GM12875 (cell line): ENCODE results near the gene IGFBP1.

Experiments
- H3K4me3 ChIP-seq: one replicate; pipeline ENCODE4 v1.5.1; 2011; ENCODE audit warnings: low read depth, low read length, control low read depth
- CTCF ChIP-seq: IDR thresholded peaks from 2 replicates; pipeline ENCODE4 v1.5.1; 2011; ENCODE audit warnings: low read depth, mild to moderate bottlenecking, control low read depth, inconsistent platforms, low read length, moderate library complexity, borderline replicate concordance; ENCODE audit not compliant: insufficient read depth

IGFBP1 gene

DNA sequence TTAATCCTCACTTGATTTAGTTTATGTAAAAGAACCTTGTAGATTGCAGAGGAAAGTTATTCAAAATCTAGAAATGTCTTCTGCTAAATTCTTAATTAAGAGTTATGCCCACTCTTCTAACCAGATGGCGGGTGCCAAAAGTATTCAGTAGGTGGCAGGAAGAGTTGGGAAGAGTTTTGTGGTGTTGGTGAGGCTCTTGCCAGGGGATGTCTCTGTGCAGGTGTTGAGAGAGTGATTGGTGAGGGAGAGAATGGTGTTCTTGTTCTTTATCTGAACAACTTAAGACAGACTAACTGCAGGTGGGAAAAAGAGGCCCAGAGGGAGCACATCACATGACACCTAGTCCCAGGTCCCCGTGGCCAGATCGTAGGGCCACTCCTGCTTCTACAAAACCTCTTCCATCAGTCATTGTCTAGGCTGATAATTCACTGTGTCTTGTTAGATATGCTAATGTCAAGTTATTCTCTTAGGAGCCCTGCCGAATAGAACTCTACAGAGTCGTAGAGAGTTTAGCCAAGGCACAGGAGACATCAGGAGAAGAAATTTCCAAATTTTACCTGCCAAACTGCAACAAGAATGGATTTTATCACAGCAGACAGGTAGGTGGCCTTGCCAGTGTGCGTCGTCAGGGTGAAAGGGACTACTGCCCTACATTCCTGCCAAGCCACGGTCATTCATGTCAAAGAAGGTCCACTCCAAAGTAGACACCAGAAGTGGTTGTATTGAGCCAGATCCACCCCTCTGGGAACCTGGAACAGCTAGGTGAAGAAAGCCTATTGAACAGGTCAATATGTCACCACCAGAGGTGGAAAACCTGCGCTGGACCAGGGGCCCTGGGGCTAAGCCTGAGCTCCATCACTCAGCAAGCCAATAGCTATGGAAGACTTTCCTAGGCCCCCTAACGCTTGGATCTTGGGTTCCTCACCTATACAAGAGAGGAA, 3.4 kb downstream of the IGFBP1 start:
- TF ChIP-seq CTCF: no peak
- no peak overlapping the region for H3K4me3 ChIP-seq

DNA sequence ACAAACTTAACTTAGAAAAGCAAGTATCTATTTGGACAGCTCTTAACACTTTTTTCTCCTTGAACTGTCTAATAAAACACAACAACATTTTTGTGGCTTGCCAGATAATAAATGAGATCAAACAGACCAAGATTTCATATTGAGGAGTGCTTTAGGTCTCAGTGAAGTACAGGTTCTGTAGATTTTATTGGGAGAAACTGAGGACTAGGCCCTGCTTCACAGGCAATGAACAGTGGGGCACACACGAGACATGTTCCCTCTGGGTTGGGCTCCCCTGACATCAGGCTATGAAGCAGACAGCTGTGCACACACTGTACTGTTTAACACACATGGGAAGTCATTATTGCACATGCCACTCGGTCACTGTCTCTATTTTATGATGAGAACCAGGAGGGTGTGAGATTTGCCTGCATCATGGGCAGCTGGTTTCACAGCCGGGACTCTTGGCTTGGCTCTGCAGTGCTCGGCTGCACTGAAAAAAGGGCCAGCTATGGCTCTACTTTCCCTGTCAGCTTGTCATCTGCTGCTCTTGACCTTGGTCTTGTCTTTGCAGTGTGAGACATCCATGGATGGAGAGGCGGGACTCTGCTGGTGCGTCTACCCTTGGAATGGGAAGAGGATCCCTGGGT, 4.2 kb downstream of the IGFBP1 start:
- H3K4me3 ChIP-seq: no peak overlapping the region
- TF ChIP-seq CTCF: no peak

DNA sequence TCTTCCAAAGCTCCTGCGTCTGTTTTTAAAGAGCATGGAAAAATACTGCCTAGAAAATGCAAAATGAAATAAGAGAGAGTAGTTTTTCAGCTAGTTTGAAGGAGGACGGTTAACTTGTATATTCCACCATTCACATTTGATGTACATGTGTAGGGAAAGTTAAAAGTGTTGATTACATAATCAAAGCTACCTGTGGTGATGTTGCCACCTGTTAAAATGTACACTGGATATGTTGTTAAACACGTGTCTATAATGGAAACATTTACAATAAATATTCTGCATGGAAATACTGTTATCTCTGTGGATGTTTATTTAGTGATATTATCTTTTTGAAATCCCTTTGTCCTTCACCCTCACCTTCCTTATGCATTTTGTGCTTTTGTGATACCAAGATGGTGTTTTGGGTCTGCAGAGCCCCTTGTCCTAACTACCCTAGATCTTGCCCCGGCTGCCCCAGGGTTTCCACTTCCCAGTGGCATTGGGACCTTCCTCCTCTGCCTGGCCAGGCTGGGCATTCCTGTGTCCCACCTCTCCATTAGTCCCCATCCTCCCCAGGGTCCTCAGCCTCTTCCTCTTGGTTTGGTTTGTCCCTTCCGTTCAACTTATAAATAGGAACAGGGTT, 5.2 kb downstream of the IGFBP1 start:
- TF ChIP-seq CTCF: no peak
- H3K4me3 ChIP-seq: no peak overlapping the region

DNA sequence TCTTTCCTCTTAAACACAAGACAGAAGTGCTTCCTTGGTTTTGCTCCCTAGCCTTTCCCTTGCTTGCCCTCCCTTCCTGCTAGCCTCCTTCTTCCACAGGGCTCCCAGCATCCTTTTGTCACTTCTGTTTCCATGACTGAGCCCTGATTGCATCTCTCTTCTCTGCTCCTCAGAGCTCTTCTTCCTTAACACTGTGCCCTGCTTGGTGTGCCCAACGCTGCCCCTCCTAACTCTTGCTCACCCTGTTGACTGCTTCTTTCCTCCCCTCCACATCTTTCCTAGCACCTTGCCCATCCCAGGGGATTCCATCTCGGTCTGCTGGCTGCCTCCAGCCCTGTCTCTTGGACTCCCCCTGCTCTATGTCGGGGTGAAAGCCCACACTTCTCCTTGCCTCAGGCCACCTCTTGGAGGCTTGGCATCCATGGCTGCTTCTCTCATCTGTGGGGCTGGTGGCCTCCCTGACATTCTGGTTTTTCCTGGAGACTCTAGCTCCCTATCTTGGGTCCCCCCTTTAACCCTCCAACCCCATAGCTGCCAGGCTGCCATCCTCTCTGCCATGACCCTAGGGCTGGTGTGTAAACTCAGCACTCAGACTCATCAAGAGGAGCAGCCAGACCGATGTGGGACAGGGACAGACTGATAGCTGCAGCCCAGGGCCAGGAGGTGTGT, 5.8 kb downstream of the IGFBP1 start:
- H3K4me3 ChIP-seq: no peak overlapping the region
- TF ChIP-seq CTCF: no peak

- H3K4me3 ChIP-seq: no peak overlapping the region
These were observed 6.4 kb downstream of the IGFBP1 start for GRCh38 chr7:45894665-45895062.

More at GRCh38 chr7:45894665-45895062, 6.4 kb downstream of the IGFBP1 start:
- no peak for TF ChIP-seq CTCF
